BJ (cell line): ENCODE measurements around the gene TRAPPC6A. TPM values are rescaled to one million over a fixed set of nuclear protein-coding genes. Genes with fewer than 3 reads are reported as not detected.

ENCODE experiments used
- CTCF ChIA-PET: fragments of 350-600 bp; formaldehyde crosslinking; extraction: SDS; loops from one replicate; lab custom pipeline; 2021; ENCODE audit warnings: antibody characterized with exemption, inconsistent platforms; lab: Yijun Ruan, JAX
- POLR2A ChIA-PET: fragments of 300-600 bp; sonication (Branson Sonifier 250); formaldehyde crosslinking; extraction: SDS; loops from one replicate; lab custom pipeline; 2021; ENCODE audit warnings: antibody characterized with exemption; lab: Charles Lee
- DNase-seq: peaks from one replicate; pipeline ENCODE4 v3.0.0-alpha.2; 2011; ENCODE audit warnings: low read depth
- H3K27me3 ChIP-seq: 2 replicates; pipeline ENCODE4 v1.6.0; 2011; ENCODE audit warnings: low read length; ENCODE audit not compliant: control insufficient read depth, insufficient read depth
- H3K36me3 ChIP-seq: 2 replicates; pipeline ENCODE4 v1.5.1; 2011; ENCODE audit warnings: low read length; ENCODE audit not compliant: control insufficient read depth, insufficient read depth
- H3K4me3 ChIP-seq: 2 replicates; pipeline ENCODE4 v1.5.1; 2011; ENCODE audit warnings: low read depth, mild to moderate bottlenecking, control low read depth, low read length
- polyA plus RNA-seq: library from polyadenylated mRNA; depleted of rRNA; stranded (reverse); fragments of >200 nt; gene quantifications from 2 replicates; pipeline ENCODE4 v1.2.3, GENCODE V29; 2011
- TF ChIP-seq, protein P1 (sequence below): IDR thresholded peaks from 2 replicates; pipeline ENCODE4 v1.5.1; 2011; ENCODE audit warnings: low read depth, mild to moderate bottlenecking, control low read depth, inconsistent platforms, low read length, moderate library complexity; ENCODE audit not compliant: insufficient read depth

Gene TRAPPC6A
- polyA plus RNA-seq, 1 experiment = 15.0 TPM

DNA sequence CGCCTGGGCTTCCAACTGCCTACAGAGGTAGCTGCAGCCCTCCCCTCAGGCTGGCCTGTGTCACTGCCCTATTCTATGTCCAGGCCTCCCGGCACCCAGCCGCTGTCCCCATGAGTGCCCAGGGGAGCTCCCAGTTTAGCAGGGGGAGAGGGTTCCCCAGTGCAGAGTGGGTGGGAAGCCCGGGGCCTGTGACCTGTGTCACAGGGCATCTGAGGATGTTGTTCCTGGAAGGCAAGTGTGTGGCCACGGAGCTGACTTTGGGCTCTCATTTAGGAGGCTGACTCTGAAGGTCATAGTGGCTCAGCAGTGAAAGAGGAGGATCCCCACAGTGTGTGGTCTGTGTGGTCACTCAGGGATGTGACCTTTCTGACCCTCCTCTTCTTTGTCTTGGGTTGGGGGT is 59.9 kb downstream of the TRAPPC6A start:
- no peak for DNase-seq
- ChIA-PET POLR2A (no interaction called here), CTCF (interaction anchor here (1.0 kb wide), 1 partner anchor 10 kb away, joined by 3 read pairs; no protein-coding TSS in a partner anchor)
- Histone ChIP-seq H3K27me3 (no peaks in the 10 kb centered on the region), H3K4me3 (no peak overlapping the region), H3K36me3 (no peaks in the 10 kb centered on the region; the same call in none of the 2 replicates)
- TF ChIP-seq, protein P1, sequence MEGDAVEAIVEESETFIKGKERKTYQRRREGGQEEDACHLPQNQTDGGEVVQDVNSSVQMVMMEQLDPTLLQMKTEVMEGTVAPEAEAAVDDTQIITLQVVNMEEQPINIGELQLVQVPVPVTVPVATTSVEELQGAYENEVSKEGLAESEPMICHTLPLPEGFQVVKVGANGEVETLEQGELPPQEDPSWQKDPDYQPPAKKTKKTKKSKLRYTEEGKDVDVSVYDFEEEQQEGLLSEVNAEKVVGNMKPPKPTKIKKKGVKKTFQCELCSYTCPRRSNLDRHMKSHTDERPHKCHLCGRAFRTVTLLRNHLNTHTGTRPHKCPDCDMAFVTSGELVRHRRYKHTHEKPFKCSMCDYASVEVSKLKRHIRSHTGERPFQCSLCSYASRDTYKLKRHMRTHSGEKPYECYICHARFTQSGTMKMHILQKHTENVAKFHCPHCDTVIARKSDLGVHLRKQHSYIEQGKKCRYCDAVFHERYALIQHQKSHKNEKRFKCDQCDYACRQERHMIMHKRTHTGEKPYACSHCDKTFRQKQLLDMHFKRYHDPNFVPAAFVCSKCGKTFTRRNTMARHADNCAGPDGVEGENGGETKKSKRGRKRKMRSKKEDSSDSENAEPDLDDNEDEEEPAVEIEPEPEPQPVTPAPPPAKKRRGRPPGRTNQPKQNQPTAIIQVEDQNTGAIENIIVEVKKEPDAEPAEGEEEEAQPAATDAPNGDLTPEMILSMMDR = no peak

DNA sequence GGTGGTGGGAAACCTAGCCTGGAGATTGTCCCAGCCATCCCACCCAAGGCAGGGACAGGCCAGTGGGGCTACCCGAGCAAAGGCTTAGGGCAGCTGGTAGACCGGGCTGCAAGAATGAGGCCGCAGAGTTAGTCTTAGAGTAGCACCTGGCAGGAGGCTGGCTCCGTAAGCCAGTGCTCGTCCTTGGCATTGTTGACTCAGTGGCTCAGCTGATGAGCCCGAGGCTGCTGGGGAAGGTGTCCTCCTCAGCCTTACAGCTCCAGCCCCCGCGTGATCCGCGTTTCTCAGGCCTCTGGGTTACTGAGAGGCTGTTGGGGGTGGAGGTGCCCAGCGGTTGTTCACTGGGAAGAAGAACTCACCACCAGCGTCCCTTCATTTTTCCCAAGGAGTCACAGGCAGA is 60.4 kb downstream of the TRAPPC6A start:
- ChIA-PET POLR2A (no interaction called here), CTCF (interaction anchor here (1.0 kb wide), 1 partner anchor 11 kb away, joined by 3 read pairs; no protein-coding TSS in a partner anchor)
- no peak for DNase-seq
- Histone ChIP-seq H3K27me3 (no peaks in the 10 kb centered on the region), H3K36me3 (no peaks in the 10 kb centered on the region; the same call in 1 of the 2 replicates), H3K4me3 (no peak overlapping the region)
- TF ChIP-seq, protein P1 = no peak

DNA sequence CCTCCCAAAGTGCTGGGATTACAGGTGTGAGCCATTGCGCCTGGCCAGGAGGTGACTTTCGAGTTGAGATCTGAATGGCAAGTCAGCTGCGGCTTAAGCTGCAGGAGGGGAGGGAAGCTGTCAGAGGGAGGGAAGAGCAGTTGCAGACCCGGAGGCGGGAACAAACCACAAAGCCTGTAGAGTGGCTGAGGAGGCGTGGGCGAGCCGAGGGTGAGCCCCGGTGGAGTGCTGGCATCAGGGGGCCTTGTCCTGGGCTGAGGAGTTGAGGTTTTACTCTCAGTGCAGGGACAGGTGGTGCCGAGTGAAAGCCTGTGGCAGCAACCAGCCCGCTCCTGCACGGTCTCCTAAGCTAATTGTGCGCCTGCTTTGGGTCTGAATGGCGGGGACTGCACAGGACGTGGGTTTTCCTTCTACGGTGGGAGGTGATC is 60.9 kb downstream of the TRAPPC6A start:
- TF ChIP-seq, protein P1 = no peak
- CTCF ChIA-PET = no interaction called here
- no peak overlapping the region for H3K4me3 ChIP-seq
- no peak for DNase-seq
- POLR2A ChIA-PET = no interaction called here
- no peaks in the 10 kb centered on the region for H3K27me3 ChIP-seq
- H3K36me3 ChIP-seq = no peaks in the 10 kb centered on the region; the same call in 1 of the 2 replicates

- ChIA-PET CTCF (no interaction called here), POLR2A (no interaction called here)
- Histone ChIP-seq H3K27me3 (no peaks in the 10 kb centered on the region), H3K36me3 (no peaks in the 10 kb centered on the region), H3K4me3 (no peak overlapping the region)
- TF ChIP-seq, protein P1 = no peak
- no peak for DNase-seq
Measured at GRCh38 chr19:45115809-45116615, 62.0 kb downstream of the TRAPPC6A start.

DNA sequence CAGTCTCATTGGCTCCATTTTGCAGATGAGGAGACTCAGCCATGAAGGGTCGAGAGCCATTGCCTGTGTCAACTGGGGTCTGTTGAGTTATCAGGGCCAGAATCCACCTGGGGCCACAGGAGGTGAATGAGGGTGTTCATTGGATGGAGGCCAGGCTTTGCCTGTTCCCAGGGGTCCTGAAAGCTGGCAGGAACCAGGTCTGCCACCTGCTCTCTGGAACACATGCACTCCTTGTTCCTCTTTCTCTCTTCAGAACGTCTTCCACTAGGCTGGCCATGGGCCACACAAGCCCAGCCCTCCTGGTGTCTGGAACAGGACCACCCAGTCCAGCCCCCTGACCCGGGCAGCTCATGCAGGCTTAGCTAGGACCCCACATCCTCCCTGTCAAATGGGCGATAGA is 63.9 kb downstream of the TRAPPC6A start:
- DNase-seq = no peak
- no peak overlapping the region for H3K4me3 ChIP-seq
- no peaks in the 10 kb centered on the region for H3K36me3 ChIP-seq
- H3K27me3 ChIP-seq = no peaks in the 10 kb centered on the region
- ChIA-PET CTCF (interaction anchor here (1.2 to 2.9 kb wide), 2 partner anchors 11 to 16 kb away, joined by 3 to 18 read pairs; no protein-coding TSS in a partner anchor), POLR2A (no interaction called here)
- TF ChIP-seq, protein P1 = no peak
